Hematopoietic multipotent progenitor cell treated with erythropoietin and hydrocortisone succinate and interleukin-3 and kit ligand, for 15 days (in vitro differentiated cells): ENCODE results near the gene C11orf42.

ENCODE experiments used
- DNase-seq: peaks from one replicate; pipeline ENCODE4 v3.0.0-alpha.2; 2015; ENCODE audit warnings: low spot score

The C11orf42 gene

GRCh38 chr11:6258141-6258540, 52.8 kb downstream of the C11orf42 start:
- DNase-seq = no peak

GRCh38 chr11:6258571-6259081, 53.3 kb downstream of the C11orf42 start:
- DNase-seq = no peak

- no peak for DNase-seq
Observed at GRCh38 chr11:6260207-6260726, 54.9 kb downstream of the C11orf42 start.
